Gastrocnemius medialis (tissue), 4 donors: Measurements from ENCODE around the gene CNPY4.

Experiments used
- CTCF ChIP-seq, 5 experiments: fragments of 450-650 bp in 3 of 5; fragments of 200-600 bp in 2 of 5; sonication (generic) in 2 of 5; IDR thresholded peaks in 4 of 5; conservative IDR thresholded peaks in 1 of 5; 1 replicate in 4 of 5; 2 replicates in 1 of 5; pipeline ENCODE4 v1.5.1; 2016 to 2019; ENCODE audit warnings: antibody characterized with exemption in 5 of 5, mild to moderate bottlenecking in 3 of 5, moderate library complexity in 3 of 5
- POLR2A ChIP-seq, 2 donors: fragments of 450-650 bp; IDR thresholded peaks; one replicate each; pipeline ENCODE4 v1.6.1; 2017; ENCODE audit warnings: antibody characterized with exemption in 2 of 2, mild to moderate bottlenecking in 2 of 2, moderate library complexity in 2 of 2

- TF ChIP-seq CTCF (IDR thresholded peaks at IDR 0.05 in 4 of 5, conservative IDR thresholded peaks at IDR 0.05 in 1 of 5) = no peak
- TF ChIP-seq POLR2A (IDR thresholded peaks at IDR 0.05) = no peak
These were observed 2.6 kb downstream of the CNPY4 start for GRCh38 chr7:100122067-100122466.
